ENCODE data around the gene DZIP1L. TPM values are rescaled to one million over a fixed set of nuclear protein-coding genes. Genes with fewer than 3 reads are reported as not detected.
"Not testable (repeated sequence)": the region's sequence is repeated elsewhere in the genome, so short reads cannot be mapped to it uniquely, and the experiment has no call there.

The DZIP1L gene, protein sequence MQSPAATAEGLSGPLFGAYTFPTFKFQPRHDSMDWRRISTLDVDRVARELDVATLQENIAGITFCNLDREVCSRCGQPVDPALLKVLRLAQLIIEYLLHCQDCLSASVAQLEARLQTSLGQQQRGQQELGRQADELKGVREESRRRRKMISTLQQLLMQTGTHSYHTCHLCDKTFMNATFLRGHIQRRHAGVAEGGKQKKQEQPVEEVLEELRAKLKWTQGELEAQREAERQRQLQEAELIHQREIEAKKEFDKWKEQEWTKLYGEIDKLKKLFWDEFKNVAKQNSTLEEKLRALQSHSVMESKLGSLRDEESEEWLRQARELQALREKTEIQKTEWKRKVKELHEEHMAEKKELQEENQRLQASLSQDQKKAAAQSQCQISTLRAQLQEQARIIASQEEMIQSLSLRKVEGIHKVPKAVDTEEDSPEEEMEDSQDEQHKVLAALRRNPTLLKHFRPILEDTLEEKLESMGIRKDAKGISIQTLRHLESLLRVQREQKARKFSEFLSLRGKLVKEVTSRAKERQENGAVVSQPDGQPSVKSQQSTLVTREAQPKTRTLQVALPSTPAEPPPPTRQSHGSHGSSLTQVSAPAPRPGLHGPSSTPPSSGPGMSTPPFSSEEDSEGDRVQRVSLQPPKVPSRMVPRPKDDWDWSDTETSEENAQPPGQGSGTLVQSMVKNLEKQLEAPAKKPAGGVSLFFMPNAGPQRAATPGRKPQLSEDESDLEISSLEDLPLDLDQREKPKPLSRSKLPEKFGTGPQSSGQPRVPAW
- total RNA-seq, result 9.2 TPM

- peak; percentile 58 for DNase-seq
Measured at GRCh38 chr3:138114988-138115971, at the start of gene DZIP1L. Gene DZIP1L (minus strand): TSS chr3:138115608. CDS start chr3:138103971, 11,637 bp downstream.

- no peak for DNase-seq
Measured at GRCh38 chr3:138165061-138165460, 49.7 kb upstream of the DZIP1L start.

- no peak for DNase-seq
Measured at GRCh38 chr3:138157743-138158142, 42.3 kb upstream of the DZIP1L start.

DNA sequence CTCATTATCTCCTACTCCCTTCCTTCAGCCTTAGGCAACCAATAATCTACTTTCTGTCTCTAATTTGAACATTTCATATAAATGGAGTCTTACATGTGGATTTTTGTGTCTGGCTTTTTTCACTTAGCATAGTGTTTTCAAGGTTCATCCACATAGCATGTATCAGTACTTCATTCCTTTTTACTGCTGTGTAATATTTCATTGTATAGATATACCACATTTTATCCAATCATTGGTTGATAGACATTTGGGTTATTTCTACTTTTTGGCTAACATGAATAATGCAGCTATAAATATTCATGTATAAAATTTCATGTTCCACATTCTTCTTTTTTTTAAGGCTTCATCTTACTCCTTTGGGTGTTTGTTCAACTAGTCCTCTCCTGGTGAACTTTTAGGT is 39.1 kb upstream of the DZIP1L start:
- no peak for DNase-seq

- no peak for DNase-seq
Measured at GRCh38 chr3:138148503-138148902, 33.1 kb upstream of the DZIP1L start.

- not testable (repeated sequence) for DNase-seq
Measured at GRCh38 chr3:138142181-138142580, 26.8 kb upstream of the DZIP1L start.

- DNase-seq, result no peak
Measured at GRCh38 chr3:138140940-138141339, 25.5 kb upstream of the DZIP1L start.

- DNase-seq, result no peak
Measured at GRCh38 chr3:138139691-138140090, 24.3 kb upstream of the DZIP1L start.

GRCh38 chr3:138137861-138138260 is 22.5 kb upstream of the DZIP1L start:
- DNase-seq, result no peak

GRCh38 chr3:138136201-138136600 is 20.8 kb upstream of the DZIP1L start:
- DNase-seq, result no peak

DNA sequence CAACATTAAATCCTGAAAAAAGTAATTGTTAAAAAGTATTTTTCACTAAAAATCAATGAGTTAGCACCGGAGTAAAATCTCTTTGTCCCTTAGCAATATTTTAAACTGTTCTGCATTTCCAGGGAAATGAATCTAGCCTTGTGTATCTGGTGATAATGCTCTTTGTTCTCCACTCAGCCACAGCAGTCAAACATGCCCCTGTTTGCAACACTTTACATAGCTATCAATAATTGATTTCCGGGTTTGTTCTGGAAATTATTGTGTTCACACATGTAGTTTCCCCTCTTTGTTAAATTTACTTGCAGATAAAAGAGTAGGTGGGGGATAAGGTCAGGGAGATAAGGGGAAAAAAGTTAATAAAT is 20.4 kb upstream of the DZIP1L start:
- DNase-seq, result no peak

- no peak for DNase-seq
Measured at GRCh38 chr3:138135146-138135832, 19.9 kb upstream of the DZIP1L start.

GRCh38 chr3:138132239-138132638 is 16.8 kb upstream of the DZIP1L start, which contains the start of gene A4GNT:
Gene A4GNT (minus strand): TSS chr3:138132390. CDS start chr3:138131256, 1,134 bp downstream.
- no peak for DNase-seq

DNA sequence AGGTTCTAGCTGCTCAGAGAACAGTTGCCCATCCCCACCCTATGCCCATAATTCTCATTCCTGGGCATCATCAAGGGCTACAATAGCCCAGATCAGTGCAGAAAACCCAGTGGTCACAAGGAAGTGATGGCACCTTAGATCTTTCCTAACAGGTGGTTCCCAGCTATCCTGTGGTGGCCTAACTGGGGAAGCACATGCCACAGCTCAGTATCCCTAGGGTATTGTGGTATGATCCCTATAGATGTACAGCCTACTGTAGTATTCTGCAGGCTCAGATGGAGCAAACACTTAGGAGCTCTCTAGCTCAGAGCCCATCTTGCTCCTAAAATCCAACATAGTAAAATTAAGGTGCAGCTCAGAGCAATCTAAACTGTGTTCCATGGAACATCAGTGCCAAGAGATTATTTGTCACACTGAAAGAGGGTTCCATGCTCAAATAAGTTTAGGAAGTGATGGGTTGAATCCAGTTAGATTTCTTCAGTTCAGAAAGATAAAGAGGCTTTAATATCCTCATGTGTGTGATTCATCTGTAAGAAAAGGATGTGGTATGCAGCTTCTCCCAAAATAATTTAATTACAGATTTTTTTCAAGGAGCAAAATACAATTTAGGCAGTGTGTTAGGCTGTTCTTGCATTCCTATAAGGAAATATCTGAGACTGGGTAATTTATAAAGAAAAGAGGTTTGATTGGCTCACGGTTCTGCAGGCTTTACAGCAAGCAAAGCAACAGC is 12.4 kb upstream of the DZIP1L start:
- no peak for DNase-seq

DNA sequence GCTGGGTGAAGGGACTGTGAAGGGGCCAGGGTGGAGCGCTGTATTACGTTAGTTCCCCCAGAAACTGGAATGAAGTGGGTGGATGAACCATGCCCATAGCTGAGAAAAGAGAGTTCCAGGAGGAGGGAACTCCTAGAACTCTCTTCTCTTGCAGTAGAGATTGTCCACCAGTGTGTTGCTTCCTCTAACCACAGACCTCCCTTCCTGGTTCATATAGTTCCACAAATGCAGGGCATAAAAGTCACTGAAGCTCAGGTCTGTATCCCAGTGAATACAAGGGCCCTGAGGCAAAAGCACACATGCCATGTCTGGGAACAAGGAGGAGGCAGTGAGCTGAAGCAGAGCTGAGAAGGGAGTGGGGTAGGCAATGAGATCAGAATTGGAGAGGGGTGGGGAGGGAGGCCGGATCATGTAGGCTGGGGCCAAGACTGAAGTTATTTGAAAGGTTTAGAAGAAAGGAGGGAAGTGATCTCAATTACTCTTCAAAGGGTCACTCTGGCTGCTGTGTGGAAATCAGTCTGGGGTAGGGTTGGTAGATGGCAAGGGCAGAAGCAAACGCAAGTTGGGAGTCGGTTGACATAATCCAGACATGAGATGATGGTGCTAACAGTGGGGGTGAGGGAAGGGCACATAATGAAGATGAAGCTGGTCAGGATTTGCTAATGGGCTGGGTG is 10.3 kb upstream of the DZIP1L start:
- no peak for DNase-seq

DNA sequence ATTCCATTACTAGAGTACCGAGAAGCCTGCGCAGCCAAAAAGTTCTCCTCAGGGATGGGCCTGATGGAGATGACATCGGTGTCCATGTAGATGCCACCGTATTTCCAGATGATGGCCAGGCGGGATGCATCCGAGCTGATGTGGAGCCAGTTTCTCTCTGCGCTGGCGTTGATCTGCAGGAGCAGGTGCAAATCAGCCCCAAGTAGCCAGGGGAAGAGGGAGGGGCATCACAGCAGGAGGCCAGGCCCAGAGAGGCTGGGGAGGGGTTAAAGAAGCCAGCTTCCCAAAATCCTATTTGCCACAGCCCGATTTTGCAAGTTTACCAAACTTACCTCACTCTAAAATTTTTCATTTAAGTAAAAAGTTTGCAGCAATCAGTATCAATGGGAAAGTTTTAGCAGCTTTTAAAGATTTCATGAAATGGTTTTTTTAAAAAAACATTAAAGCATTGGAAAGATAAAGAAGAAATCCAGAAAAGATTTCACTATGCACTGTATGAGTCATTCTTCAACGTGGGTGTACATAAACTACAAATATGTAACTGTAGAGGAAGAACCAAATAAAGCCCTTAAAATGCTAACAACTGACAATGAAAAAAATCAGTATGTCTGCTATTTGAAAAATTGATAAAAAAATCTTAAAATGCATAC is 9.4 kb upstream of the DZIP1L start:
- no peak for DNase-seq

GRCh38 chr3:138124188-138124587 is 8.8 kb upstream of the DZIP1L start:
- no peak for DNase-seq

DNA sequence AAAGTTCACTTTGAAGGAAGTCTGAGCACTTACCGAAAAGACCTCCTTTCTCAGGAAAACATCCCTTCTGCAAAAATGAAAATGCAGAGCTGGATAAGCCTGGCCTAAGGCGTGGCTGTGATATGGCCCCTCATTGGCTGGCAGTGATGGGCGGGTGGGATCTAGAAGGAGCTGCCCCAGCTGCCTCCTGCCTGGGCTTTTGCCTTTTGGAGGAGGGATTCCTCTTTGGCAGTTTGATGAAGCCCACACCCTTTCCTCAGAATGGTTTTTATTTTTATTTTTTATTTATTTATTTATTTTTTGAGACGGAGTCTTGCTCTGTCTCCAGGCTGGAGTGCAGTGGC is 4.0 kb upstream of the DZIP1L start:
- no peak for DNase-seq

DNA sequence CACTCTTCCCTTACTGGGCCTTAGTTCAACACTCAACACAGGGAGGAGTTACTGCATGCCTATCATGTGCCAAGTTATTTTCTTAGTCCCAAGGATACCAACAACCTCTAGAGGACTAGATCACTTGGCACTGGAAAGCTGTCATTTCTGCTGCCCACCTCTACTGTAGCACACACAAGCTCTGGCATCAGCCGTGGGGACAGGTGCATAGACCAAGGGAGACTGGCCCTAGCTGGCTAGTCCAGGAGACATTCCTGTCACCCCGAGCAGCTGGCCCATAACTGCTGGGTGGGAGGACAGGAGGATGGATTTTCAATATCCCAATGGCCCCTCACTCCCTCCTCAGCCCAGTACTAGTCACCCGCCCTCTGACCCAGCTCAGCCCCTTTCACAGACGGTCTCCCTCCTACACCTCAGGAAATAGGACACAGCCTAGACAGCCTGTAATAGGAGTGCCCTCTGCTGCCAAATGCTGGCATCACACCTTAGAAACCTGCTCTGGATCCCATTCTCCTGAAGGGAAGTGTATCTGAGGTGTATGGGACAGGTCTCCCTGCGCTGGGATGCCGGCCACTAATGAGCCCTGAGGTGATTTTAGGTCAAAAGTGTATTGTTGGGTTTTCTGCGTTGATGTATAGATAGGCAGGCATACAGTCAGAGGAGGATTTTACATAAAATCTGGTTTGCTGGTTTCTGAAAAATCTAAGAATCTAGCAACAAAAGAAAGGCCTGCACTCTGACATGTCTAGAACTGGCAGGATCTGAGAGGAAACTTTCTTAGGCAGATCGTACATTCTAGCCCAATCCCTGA is 3.4 kb upstream of the DZIP1L start:
- DNase-seq, result peak; percentile 38
